Activated T-cell treated with anti-CD3 and anti-CD28 coated beads for 1 hour (primary cell): ENCODE results near the gene C20orf173.

Source experiments
- DNase-seq: peaks from one replicate; pipeline ENCODE4 v3.0.0-alpha.2; 2020; ENCODE audit warnings: low read depth

C20orf173 gene

GRCh38 chr20:35506872-35507638, 22.4 kb downstream of the C20orf173 start:
- DNase-seq = no peak

- DNase-seq = no peak
Observed at GRCh38 chr20:35506179-35506578, 23.3 kb downstream of the C20orf173 start.

- DNase-seq = no peak
Observed at GRCh38 chr20:35504751-35505150, 24.7 kb downstream of the C20orf173 start.

- DNase-seq = no peak
Observed at GRCh38 chr20:35503841-35504561, 25.5 kb downstream of the C20orf173 start.

GRCh38 chr20:35503281-35503680, 26.2 kb downstream of the C20orf173 start:
- no peak for DNase-seq

- DNase-seq = no peak
Observed at GRCh38 chr20:35502352-35502751, 27.1 kb downstream of the C20orf173 start.

GRCh38 chr20:35499271-35499670, 30.2 kb downstream of the C20orf173 start:
- DNase-seq = no peak

GRCh38 chr20:35497780-35498189, 31.7 kb downstream of the C20orf173 start:
- DNase-seq = no peak

- DNase-seq = no peak
Observed at GRCh38 chr20:35497320-35497719, 32.1 kb downstream of the C20orf173 start.

GRCh38 chr20:35496481-35496880, 33.0 kb downstream of the C20orf173 start:
- DNase-seq = no peak

- DNase-seq = no peak
Observed at GRCh38 chr20:35492352-35492751, 37.1 kb downstream of the C20orf173 start.

GRCh38 chr20:35491823-35492222, 37.6 kb downstream of the C20orf173 start:
- no peak for DNase-seq

- peak; percentile 49 for DNase-seq
Observed at GRCh38 chr20:35490736-35491181, 38.7 kb downstream of the C20orf173 start.

- no peak for DNase-seq
Observed at GRCh38 chr20:35489717-35490116, 39.7 kb downstream of the C20orf173 start.

GRCh38 chr20:35487479-35487878, 42.0 kb downstream of the C20orf173 start:
- no peak for DNase-seq

GRCh38 chr20:35479798-35480197, 49.7 kb downstream of the C20orf173 start:
- DNase-seq = no peak

- no peak for DNase-seq
Observed at GRCh38 chr20:35478804-35479472, 50.5 kb downstream of the C20orf173 start.
